H9 (cell line): ENCODE results near the gene PGGHG. TPM values are rescaled to one million over a fixed set of nuclear protein-coding genes. Genes with fewer than 3 reads are reported as not detected.

Experiments
- DNase-seq: peaks from one replicate; pipeline ENCODE4 v3.0.0-alpha.2; 2017
- H2AFZ ChIP-seq: one replicate; pipeline ENCODE4 v1.6.1; 2013; ENCODE audit warnings: mild to moderate bottlenecking, low read length, control low read depth, moderate library complexity
- H2AK5ac ChIP-seq: 2 replicates; pipeline ENCODE4 v1.6.1; 2013; ENCODE audit warnings: low read length, control low read depth, mixed read lengths; ENCODE audit not compliant: insufficient read length
- H2BK120ac ChIP-seq: one replicate; pipeline ENCODE4 v1.6.1; 2013; ENCODE audit warnings: low read depth, mild to moderate bottlenecking, low read length, control low read depth, inconsistent platforms; ENCODE audit not compliant: poor library complexity, severe bottlenecking
- H2BK12ac ChIP-seq: 2 replicates; pipeline ENCODE4 v1.6.1; 2013; ENCODE audit warnings: low read length, control low read depth, mixed read lengths, low read depth; ENCODE audit not compliant: insufficient read length
- H2BK15ac ChIP-seq: 2 replicates; pipeline ENCODE4 v1.6.1; 2013; ENCODE audit warnings: low read depth, low read length, control low read depth
- H2BK20ac ChIP-seq: one replicate; pipeline ENCODE4 v1.6.1; 2013; ENCODE audit warnings: low read depth, mild to moderate bottlenecking, low read length, control low read depth, inconsistent platforms; ENCODE audit not compliant: poor library complexity, severe bottlenecking
- H2BK5ac ChIP-seq: 2 replicates; pipeline ENCODE4 v1.6.1; 2013; ENCODE audit warnings: low read length, control low read depth, mixed read lengths; ENCODE audit not compliant: insufficient read length
- H3K14ac ChIP-seq: 2 replicates; pipeline ENCODE4 v1.6.1; 2013; ENCODE audit warnings: low read length, control low read depth; ENCODE audit not compliant: insufficient read depth
- H3K18ac ChIP-seq: 2 replicates; pipeline ENCODE4 v1.6.1; 2013; ENCODE audit warnings: low read depth, mild to moderate bottlenecking, mixed read lengths, low read length, control low read depth; ENCODE audit not compliant: insufficient read length
- H3K23ac ChIP-seq: 2 replicates; pipeline ENCODE4 v1.6.1; 2013; ENCODE audit warnings: low read length, control low read depth, mixed read lengths, low read depth; ENCODE audit not compliant: insufficient read length
- H3K23me2 ChIP-seq: 2 replicates; pipeline ENCODE4 v1.6.1; 2013; ENCODE audit warnings: low read depth, mild to moderate bottlenecking, mixed read lengths, low read length, control low read depth; ENCODE audit not compliant: insufficient read length, poor library complexity, severe bottlenecking
- H3K27ac ChIP-seq: 2 replicates; pipeline ENCODE4 v1.5.1; 2013; ENCODE audit warnings: low read length, control low read depth, mixed read lengths, low read depth; ENCODE audit not compliant: insufficient read length
- H3K27me3 ChIP-seq: 2 replicates; pipeline ENCODE4 v1.6.1; 2013; ENCODE audit warnings: low read length, control low read depth, inconsistent platforms; ENCODE audit not compliant: insufficient read depth
- H3K4ac ChIP-seq: 2 replicates; pipeline ENCODE4 v1.6.1; 2013; ENCODE audit warnings: low read depth, mild to moderate bottlenecking, control low read depth, inconsistent platforms, low read length, moderate library complexity
- H3K4me1 ChIP-seq: 2 replicates; pipeline ENCODE4 v1.6.1; 2013; ENCODE audit warnings: low read length, control low read depth, inconsistent platforms; ENCODE audit not compliant: insufficient read depth
- H3K4me2 ChIP-seq: 2 replicates; pipeline ENCODE4 v1.6.1; 2013; ENCODE audit warnings: low read length, control low read depth, mixed read lengths; ENCODE audit not compliant: insufficient read length, insufficient read depth
- H3K56ac ChIP-seq: 2 replicates; pipeline ENCODE4 v1.6.1; 2013; ENCODE audit warnings: low read depth, mild to moderate bottlenecking, mixed read lengths, low read length, control low read depth; ENCODE audit not compliant: insufficient read length
- H3K79me1 ChIP-seq: 2 replicates; pipeline ENCODE4 v1.6.1; 2013; ENCODE audit warnings: low read depth, mild to moderate bottlenecking, moderate library complexity, low read length, control low read depth, inconsistent platforms; ENCODE audit not compliant: insufficient read depth, poor library complexity, severe bottlenecking
- H3K79me2 ChIP-seq: 2 replicates; pipeline ENCODE4 v1.6.1; 2013; ENCODE audit warnings: low read length, control low read depth, inconsistent platforms; ENCODE audit not compliant: insufficient read depth
- H3K9ac ChIP-seq: 2 replicates; pipeline ENCODE4 v1.6.1; 2013; ENCODE audit warnings: low read length, control low read depth, mixed read lengths; ENCODE audit not compliant: insufficient read length; ENCODE audit errors: extremely low read depth
- H3K9me3 ChIP-seq: one replicate; pipeline ENCODE4 v1.6.1; 2013; ENCODE audit warnings: low read depth, low read length, inconsistent platforms; ENCODE audit not compliant: control insufficient read depth
- H3T11ph ChIP-seq: one replicate; pipeline ENCODE4 v1.6.1; 2013; ENCODE audit warnings: mild to moderate bottlenecking, low read length, control low read depth, inconsistent platforms
- H4K20me1 ChIP-seq: one replicate; pipeline ENCODE4 v1.6.1; 2013; ENCODE audit not compliant: control insufficient read depth, insufficient read length, insufficient read depth
- H4K5ac ChIP-seq: 2 replicates; pipeline ENCODE4 v1.6.1; 2013; ENCODE audit warnings: low read depth, mild to moderate bottlenecking, mixed read lengths, low read length, control low read depth; ENCODE audit not compliant: insufficient read length
- H4K8ac ChIP-seq: replicated peaks from 2 replicates; pipeline ENCODE4 v1.6.1; 2013; ENCODE audit warnings: low read length, control low read depth, mixed read lengths, low read depth; ENCODE audit not compliant: insufficient read length
- H4K91ac ChIP-seq: 2 replicates; pipeline ENCODE4 v1.6.1; 2013; ENCODE audit warnings: low read depth, mild to moderate bottlenecking, moderate library complexity, mixed read lengths, low read length, control low read depth; ENCODE audit not compliant: insufficient read length
- H3K27ac Mint-ChIP-seq, 3 experiments: 2 replicates in 2 of 3; 3 replicates in 1 of 3; pipeline ENCODE4 v1.8.0; 2020 to 2021; ENCODE audit warnings: mixed read lengths in 3 of 3, mild to moderate bottlenecking in 1 of 3, moderate library complexity in 1 of 3
- H3K27me3 Mint-ChIP-seq: 2 replicates; pipeline ENCODE4 v1.8.0; 2021; ENCODE audit warnings: low read depth, mild to moderate bottlenecking, moderate library complexity, mixed read lengths
- H3K36me3 Mint-ChIP-seq, 3 experiments: 2 replicates in 2 of 3; 3 replicates in 1 of 3; pipeline ENCODE4 v1.8.0; 2020 to 2021; ENCODE audit warnings: low read depth in 3 of 3, mixed read lengths in 3 of 3; ENCODE audit not compliant: insufficient read depth in 1 of 3
- H3K4me1 Mint-ChIP-seq, 2 experiments: 2 replicates each; pipeline ENCODE4 v1.8.0; 2020; ENCODE audit warnings: mixed read lengths in 2 of 2
- H3K4me3 Mint-ChIP-seq, 2 experiments: 2 replicates in 1 of 2; 3 replicates in 1 of 2; pipeline ENCODE4 v1.8.0; 2020 to 2021; ENCODE audit warnings: mild to moderate bottlenecking in 2 of 2, mixed read lengths in 2 of 2, moderate library complexity in 1 of 2
- H3K9me3 Mint-ChIP-seq, 2 experiments: 2 replicates in 1 of 2; 3 replicates in 1 of 2; pipeline ENCODE4 v1.8.0; 2020; ENCODE audit warnings: mild to moderate bottlenecking in 2 of 2, mixed read lengths in 2 of 2, moderate library complexity in 1 of 2
- WGBS: extraction: QIAGEN DNeasy Blood & Tissue Kit; methylation state at CpG from one replicate; pipeline ENCODE4 v1.1.7; 2013; ENCODE audit warnings: missing lambda C conversion rate, low lambda C conversion rate, mixed read lengths; ENCODE audit not compliant: insufficient read length; ENCODE audit errors: extremely low coverage; 5-methylcytosine and 5-hydroxymethylcytosine counted together
- total RNA-seq: library from RNA; stranded (reverse); gene quantifications from 2 replicates; pipeline ENCODE4 v1.2.1, GENCODE V29; 2021
- TF ChIP-seq, protein P1 (sequence below): fragments of 200-600 bp; sonication (generic); conservative IDR thresholded peaks from 3 replicates; pipeline ENCODE4 v1.8.0; 2021; ENCODE audit warnings: antibody characterized with exemption, mild to moderate bottlenecking

Gene PGGHG
- total RNA-seq, 1 experiment from 2014 or later: 58.3 TPM

DNA sequence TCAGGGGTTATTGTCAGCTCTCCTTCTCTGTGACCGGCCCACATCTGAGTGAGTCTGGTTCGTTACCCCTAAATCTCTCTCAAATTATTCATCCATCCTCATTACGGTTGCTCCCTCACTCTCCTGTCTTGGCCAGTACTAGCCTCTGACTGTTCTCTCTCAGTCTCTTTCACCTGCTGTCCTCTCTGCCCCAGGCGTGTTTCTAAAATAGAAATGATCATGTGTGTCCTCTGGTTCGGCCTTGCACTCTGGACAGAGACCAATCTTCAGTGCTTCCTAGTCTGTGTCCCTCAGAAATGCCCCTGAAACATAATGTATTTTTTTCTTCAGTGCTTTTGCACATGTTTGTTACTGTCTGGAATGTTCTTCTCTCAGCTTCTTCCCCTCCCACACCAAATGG is 47.3 kb upstream of the PGGHG start:
- Histone ChIP-seq H4K91ac (no peak overlapping the region), H3K9me3 (no peaks in the 10 kb centered on the region), H2BK15ac (no peak overlapping the region), H2AFZ (no peak overlapping the region), H3K79me2 (peaks cover 6% of the 10 kb centered on the region; the same call in 1 of the 2 replicates), H2BK20ac (no peak overlapping the region), H3K18ac (no peak overlapping the region), H3T11ph (no peak overlapping the region), H2BK5ac (no peak overlapping the region), H3K9ac (no peak overlapping the region), H3K23ac (no peak overlapping the region), H2AK5ac (no peak overlapping the region), H2BK120ac (no peak overlapping the region), H3K14ac (no peak overlapping the region), H3K4me1 (no peaks in the 10 kb centered on the region), H4K20me1 (no peaks in the 10 kb centered on the region), H3K4me2 (no peak overlapping the region), H2BK12ac (no peak overlapping the region), H3K23me2 (peaks cover under 1% of the 10 kb centered on the region), H4K5ac (no peak overlapping the region), H3K4ac (no peak overlapping the region), H3K56ac (no peak overlapping the region), H3K79me1 (peaks cover 11% of the 10 kb centered on the region), H3K27ac (no peak overlapping the region), H4K8ac (no peak overlapping the region), H3K27me3 (no peaks in the 10 kb centered on the region)
- H3K36me3 Mint-ChIP-seq: peaks cover 35 to 69% (median 48%) of the 10 kb centered on the region in 3 experiments; a peak in 6 of 7 replicates
- peaks cover 9 to 10% of the 10 kb centered on the region in 2 experiments; a peak in 3 of 4 replicates for H3K4me1 Mint-ChIP-seq
- peak overlapping the region in 2 of 3 experiments; percentile 1 to 13; a peak in 2 of 7 replicates for H3K27ac Mint-ChIP-seq
- DNase-seq: no peak
- no peaks in the 10 kb centered on the region; the same call in 1 of the 2 replicates for H3K27me3 Mint-ChIP-seq
- H3K4me3 Mint-ChIP-seq: no peak overlapping the region
- no peaks in the 10 kb centered on the region for H3K9me3 Mint-ChIP-seq
- TF ChIP-seq, protein P1, sequence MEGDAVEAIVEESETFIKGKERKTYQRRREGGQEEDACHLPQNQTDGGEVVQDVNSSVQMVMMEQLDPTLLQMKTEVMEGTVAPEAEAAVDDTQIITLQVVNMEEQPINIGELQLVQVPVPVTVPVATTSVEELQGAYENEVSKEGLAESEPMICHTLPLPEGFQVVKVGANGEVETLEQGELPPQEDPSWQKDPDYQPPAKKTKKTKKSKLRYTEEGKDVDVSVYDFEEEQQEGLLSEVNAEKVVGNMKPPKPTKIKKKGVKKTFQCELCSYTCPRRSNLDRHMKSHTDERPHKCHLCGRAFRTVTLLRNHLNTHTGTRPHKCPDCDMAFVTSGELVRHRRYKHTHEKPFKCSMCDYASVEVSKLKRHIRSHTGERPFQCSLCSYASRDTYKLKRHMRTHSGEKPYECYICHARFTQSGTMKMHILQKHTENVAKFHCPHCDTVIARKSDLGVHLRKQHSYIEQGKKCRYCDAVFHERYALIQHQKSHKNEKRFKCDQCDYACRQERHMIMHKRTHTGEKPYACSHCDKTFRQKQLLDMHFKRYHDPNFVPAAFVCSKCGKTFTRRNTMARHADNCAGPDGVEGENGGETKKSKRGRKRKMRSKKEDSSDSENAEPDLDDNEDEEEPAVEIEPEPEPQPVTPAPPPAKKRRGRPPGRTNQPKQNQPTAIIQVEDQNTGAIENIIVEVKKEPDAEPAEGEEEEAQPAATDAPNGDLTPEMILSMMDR: no peak
- no CpG with 5 or more reads among the region's 5 CpGs for WGBS
